Measurements from ENCODE around the gene COL4A4.
A peak's percentile ranks its signal among the peaks of the same experiment; 100 is the strongest.

The COL4A4 gene

DNA sequence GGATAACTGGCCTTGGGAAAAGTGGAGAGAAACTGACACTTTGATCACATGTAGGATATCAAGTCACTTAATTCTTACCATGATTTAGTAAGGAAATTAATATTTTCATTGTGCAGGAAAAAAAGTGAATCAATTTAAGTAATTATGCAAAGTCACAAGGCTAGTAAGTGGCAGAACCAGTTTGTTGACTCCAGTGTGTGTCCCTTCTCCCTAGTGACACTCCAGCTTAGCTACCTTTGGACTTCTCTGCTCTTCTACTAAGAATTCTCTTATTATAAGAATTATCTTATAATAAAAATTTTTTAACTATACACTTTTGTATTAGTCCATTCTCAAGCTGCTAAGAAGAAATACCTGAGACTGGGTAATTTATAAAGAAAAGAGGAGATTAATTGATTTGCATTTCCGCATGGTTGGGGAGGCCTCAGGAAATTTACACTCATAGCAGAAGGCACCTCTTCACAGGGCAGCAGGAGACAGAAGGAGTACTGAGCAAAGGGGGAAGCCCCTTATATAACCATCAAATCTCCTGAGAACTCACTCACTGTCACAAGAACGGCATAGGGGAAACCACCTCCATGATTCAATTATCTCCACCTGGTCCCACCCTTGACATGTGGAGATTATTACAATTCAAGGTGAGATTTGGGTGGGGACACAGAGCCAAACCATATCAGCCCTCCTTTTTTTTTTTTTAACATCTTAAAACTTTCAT is 13.6 kb downstream of the COL4A4 start:
- DNase-seq: no peak
- peaks cover 0 to 1% of the 10 kb centered on the region in 2 donors for H3K36me3 Mint-ChIP-seq
- H3K4me3 Mint-ChIP-seq: no peak overlapping the region
- ATAC-seq (replicated peaks): peak; percentile 50 to 56
- H3K4me1 Mint-ChIP-seq: no peaks in the 10 kb centered on the region
- H3K9me3 Mint-ChIP-seq: peaks cover 0 to 8% of the 10 kb centered on the region in 2 donors
- H3K27me3 Mint-ChIP-seq: peaks cover 4 to 18% of the 10 kb centered on the region in 2 donors
- H3K27ac Mint-ChIP-seq: no peak overlapping the region

DNA sequence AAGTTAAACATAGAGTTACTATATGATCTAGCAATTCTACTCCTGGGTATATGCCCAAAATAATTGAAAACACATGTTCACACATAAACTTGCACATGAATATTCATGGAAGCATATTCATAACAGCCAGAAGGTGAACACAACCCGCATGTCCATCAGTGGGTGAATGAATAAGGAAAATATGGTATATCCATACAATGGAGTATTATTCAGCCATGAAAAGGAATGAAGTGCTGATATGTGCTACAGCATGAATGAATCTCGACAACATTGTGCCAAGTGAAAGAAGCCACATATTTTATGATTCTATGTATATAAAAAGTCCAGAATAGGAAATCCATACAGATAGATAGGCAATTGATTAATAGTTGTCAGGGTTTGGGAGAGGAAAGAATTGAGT is 15.9 kb downstream of the COL4A4 start:
- H3K27ac Mint-ChIP-seq: no peak overlapping the region
- peaks cover 0 to 1% of the 10 kb centered on the region in 2 donors for H3K36me3 Mint-ChIP-seq
- DNase-seq (no peak), ATAC-seq (replicated peaks) (no peak)
- peaks cover 0 to 8% of the 10 kb centered on the region in 2 donors for H3K9me3 Mint-ChIP-seq
- H3K4me1 Mint-ChIP-seq: no peaks in the 10 kb centered on the region
- peaks cover 4 to 16% of the 10 kb centered on the region in 2 donors for H3K27me3 Mint-ChIP-seq
- H3K4me3 Mint-ChIP-seq: no peak overlapping the region

DNA sequence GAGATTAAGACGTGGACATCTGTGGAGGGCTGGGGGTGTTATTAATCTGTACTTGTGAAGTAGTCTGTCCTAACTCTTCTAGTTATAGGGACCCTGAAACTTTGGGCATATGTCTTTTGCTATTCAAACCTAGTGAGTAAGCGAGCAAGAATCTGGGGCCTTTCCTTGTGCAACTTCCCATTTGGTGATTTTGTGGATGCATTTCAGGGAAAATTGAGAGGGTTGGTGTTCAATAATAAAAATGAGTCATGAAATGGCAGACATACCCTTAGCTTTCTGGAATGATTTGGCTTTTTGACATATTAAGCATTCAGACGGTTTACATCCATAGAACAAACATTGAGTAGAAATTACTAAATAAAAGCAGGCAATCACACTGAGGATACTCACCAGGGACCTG is 17.0 kb downstream of the COL4A4 start:
- ATAC-seq (replicated peaks): no peak
- H3K9me3 Mint-ChIP-seq: peaks cover 0 to 8% of the 10 kb centered on the region in 2 donors
- no peaks in the 10 kb centered on the region for H3K4me1 Mint-ChIP-seq

DNA sequence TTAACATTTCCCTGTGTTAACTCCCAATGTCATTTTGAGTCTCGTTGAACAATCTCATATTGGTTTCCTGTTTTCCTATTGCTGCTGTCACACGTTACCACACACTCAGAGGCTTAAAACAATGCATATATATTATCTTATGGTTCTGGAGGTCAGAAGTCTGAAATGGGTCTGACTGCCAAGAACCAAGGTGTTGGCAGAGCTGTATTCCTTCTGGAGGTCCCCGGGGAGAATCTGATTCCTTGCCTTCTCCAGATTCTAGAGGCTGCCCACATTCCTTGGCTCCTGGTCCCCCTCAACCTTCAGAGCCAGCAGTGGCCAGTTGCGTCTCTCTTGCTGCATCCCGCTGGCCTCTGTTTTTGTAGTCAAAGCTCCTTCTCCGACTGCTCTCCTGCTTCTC is 17.5 kb downstream of the COL4A4 start:
- no peak overlapping the region for H3K27ac Mint-ChIP-seq
- H3K27me3 Mint-ChIP-seq: peaks cover 4 to 16% of the 10 kb centered on the region in 2 donors
- ATAC-seq (replicated peaks): no peak
- H3K4me1 Mint-ChIP-seq: no peaks in the 10 kb centered on the region
- no peak for DNase-seq
- no peaks in the 10 kb centered on the region for H3K36me3 Mint-ChIP-seq
- no peak overlapping the region for H3K4me3 Mint-ChIP-seq
- H3K9me3 Mint-ChIP-seq: peaks cover 0 to 8% of the 10 kb centered on the region in 2 donors

More for the DNA sequence above, 17.0 kb downstream of the COL4A4 start:
- Mint-ChIP-seq H3K4me3 (no peak overlapping the region), H3K36me3 (no peaks in the 10 kb centered on the region), H3K27ac (no peak overlapping the region), H3K27me3 (peaks cover 4 to 16% of the 10 kb centered on the region in 2 donors)
- no peak for DNase-seq

DNA sequence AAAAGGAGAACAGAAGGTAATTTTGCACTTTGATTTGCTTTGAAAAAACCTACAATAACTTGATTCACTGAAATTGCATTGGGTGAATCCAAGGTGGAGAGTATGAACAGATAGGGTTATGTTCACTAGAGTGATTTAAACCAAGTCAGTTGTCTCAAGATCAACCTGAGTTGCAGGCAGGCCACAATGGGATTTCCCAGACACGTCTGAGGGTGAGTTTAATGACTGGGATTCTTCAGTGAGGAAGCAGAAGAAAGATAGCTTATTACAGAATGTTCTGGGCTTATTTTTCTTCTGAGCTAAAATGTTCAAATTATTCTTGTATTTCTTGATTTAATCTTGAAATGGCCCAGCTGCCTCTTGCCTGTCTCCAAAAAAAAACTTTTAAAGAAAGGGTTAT is 20.1 kb downstream of the COL4A4 start:
- no peak for DNase-seq
- no peak for ATAC-seq (replicated peaks)
- no peak overlapping the region for H3K4me3 Mint-ChIP-seq
- no peaks in the 10 kb centered on the region for H3K4me1 Mint-ChIP-seq
- H3K27me3 Mint-ChIP-seq: peaks cover 7 to 16% of the 10 kb centered on the region in 2 donors
- no peak overlapping the region for H3K27ac Mint-ChIP-seq
- H3K36me3 Mint-ChIP-seq: no peaks in the 10 kb centered on the region
- H3K9me3 Mint-ChIP-seq: peaks cover 0 to 4% of the 10 kb centered on the region in 2 donors

DNA sequence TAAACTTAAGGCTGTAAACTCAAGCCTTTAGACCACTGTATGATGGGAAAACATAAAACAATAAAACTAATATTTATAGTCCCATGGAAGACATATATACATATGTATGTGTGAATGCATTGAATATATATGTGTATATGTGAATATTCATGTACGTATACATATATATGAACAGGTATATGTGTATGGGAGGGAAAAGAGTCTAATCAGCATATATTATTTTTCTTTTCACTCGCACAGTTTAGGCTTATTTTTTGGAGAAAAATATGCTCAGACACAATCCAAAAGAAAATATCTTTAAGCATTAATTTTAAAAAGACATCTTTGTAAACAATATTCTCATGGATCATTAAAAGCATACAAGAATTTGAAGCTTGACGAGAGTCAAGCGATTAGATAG is 22.7 kb downstream of the COL4A4 start:
- no peak overlapping the region for H3K4me3 Mint-ChIP-seq
- no peaks in the 10 kb centered on the region for H3K36me3 Mint-ChIP-seq
- H3K27me3 Mint-ChIP-seq: peaks cover 11 to 13% of the 10 kb centered on the region in 2 donors
- ATAC-seq (replicated peaks): no peak
- DNase-seq: no peak
- no peak overlapping the region for H3K27ac Mint-ChIP-seq
- H3K9me3 Mint-ChIP-seq: no peaks in the 10 kb centered on the region
- no peaks in the 10 kb centered on the region for H3K4me1 Mint-ChIP-seq

DNA sequence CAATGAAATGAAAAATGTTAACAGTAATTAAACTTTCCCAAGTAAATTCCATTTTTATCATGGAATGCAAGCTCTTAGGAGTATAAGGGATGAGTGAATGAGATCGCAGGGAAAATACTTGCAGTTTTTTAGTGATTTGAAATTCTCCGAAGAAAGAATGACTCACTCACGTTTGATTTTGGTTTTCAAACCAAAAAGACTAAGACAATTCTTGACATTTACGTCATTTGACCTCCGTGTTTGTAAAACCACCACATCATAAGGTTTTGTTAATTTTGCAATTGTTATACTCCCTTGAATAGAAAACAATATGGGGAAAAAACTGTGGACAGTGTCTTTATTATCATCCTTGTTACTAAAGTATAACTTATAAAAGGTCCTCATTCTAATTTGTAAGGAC is 29.4 kb downstream of the COL4A4 start:
- DNase-seq (no peak), ATAC-seq (replicated peaks) (no peak)
- Mint-ChIP-seq H3K27ac (no peak overlapping the region), H3K4me3 (no peak overlapping the region), H3K4me1 (no peaks in the 10 kb centered on the region), H3K27me3 (peaks cover 13 to 20% of the 10 kb centered on the region in 2 donors), H3K9me3 (no peaks in the 10 kb centered on the region), H3K36me3 (no peaks in the 10 kb centered on the region)

DNA sequence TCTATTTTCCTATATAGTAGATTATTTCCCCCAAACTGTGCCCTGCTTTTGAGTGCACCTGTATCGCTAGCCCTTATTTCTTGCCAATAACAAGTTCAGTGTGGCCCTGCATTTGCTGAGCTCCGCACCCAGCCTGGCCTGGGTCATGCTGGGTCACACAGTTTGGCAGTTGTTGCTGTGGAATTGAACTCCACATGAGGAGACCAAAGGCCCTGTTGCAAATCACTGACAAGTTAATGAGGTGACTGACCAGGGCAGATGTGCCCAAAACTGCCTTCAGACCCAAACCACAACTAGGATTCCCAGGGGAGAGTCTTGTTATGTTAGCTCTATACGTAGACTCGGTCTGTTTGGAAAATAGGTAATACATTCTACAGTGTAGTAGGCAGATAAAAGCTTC is 31.0 kb downstream of the COL4A4 start:
- no peak for DNase-seq
- H3K27me3 Mint-ChIP-seq: peaks cover 16 to 22% of the 10 kb centered on the region in 2 donors
- ATAC-seq (replicated peaks): no peak
- no peak overlapping the region for H3K4me3 Mint-ChIP-seq
- no peaks in the 10 kb centered on the region for H3K4me1 Mint-ChIP-seq
- no peaks in the 10 kb centered on the region for H3K9me3 Mint-ChIP-seq
- no peaks in the 10 kb centered on the region for H3K36me3 Mint-ChIP-seq
- no peak overlapping the region for H3K27ac Mint-ChIP-seq

DNA sequence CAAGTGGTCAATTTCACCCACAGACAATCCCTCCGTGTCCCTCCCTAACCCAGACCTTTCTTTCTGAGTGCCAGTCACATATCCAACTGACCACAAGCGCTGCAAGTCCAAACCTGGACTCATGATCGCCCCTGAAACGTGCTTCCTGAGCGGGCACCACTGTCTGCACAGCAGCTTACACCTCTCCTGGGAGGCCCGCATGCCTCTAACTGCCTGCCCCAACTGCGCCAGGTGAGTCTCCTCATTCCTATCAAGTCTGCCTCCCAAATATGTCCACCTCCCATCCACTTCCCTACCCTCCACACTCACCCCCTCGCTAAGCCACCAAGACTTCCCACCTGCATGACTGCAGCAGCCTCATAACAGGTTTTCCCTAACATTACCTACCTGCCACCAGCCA is 33.4 kb downstream of the COL4A4 start:
- no peak for DNase-seq
- H3K27ac Mint-ChIP-seq: no peak overlapping the region
- H3K4me3 Mint-ChIP-seq: no peak overlapping the region

DNA sequence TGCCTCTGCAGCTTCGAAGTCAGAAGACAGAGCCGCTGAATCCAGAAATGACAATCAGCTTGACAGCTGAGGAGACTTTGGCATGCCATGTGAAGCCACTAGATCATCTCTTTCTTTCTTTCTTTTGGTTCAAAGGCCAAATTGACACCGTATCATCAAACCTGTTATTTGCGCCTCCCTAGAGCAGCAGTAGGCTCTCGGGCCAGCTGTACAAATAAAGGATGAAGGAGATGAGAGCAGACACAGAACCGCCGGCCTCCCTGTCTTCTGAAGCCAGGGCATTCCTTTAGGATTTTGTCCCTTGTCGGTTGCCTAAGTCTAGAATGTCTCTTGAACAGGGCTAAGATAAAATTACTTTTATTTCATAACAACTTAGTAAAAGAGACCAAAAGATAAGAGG is 36.8 kb downstream of the COL4A4 start:
- DNase-seq (no peak), ATAC-seq (replicated peaks) (no peak)
- peaks cover 19 to 23% of the 10 kb centered on the region in 2 donors for H3K27me3 Mint-ChIP-seq
- H3K4me1 Mint-ChIP-seq: no peaks in the 10 kb centered on the region
- no peaks in the 10 kb centered on the region for H3K36me3 Mint-ChIP-seq
- H3K27ac Mint-ChIP-seq: no peak overlapping the region
- H3K4me3 Mint-ChIP-seq: no peak overlapping the region
- H3K9me3 Mint-ChIP-seq: no peaks in the 10 kb centered on the region

More for the DNA sequence above, 33.4 kb downstream of the COL4A4 start:
- peaks cover 17 to 20% of the 10 kb centered on the region in 2 donors for H3K27me3 Mint-ChIP-seq
- H3K9me3 Mint-ChIP-seq: no peaks in the 10 kb centered on the region
- no peaks in the 10 kb centered on the region for H3K4me1 Mint-ChIP-seq
- H3K36me3 Mint-ChIP-seq: no peaks in the 10 kb centered on the region
- no peak for ATAC-seq (replicated peaks)

DNA sequence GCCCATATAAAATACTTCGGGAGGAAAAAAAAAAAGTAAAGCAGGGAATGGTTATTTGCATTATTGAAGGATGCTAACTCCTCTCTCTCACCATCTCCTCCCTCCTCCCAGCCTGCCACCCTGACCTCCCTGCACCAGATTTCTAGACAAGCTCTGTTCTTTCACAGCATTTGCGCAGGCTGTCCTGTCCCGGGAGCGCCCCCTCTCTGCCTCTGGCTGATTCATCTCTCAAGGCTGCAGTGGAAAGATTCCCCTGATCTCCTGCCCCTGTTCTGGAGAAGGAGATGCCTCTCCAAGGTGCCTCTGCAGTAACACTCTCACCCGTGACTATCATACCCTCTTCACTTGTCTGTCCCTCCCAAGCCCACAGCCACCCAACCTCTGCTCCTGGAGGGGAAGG is 38.5 kb downstream of the COL4A4 start:
- no peaks in the 10 kb centered on the region for H3K9me3 Mint-ChIP-seq
- peaks cover 13 to 18% of the 10 kb centered on the region in 2 donors for H3K27me3 Mint-ChIP-seq
- no peaks in the 10 kb centered on the region for H3K4me1 Mint-ChIP-seq
- no peak overlapping the region for H3K27ac Mint-ChIP-seq
- no peak for DNase-seq
- no peak overlapping the region for H3K4me3 Mint-ChIP-seq
- no peak for ATAC-seq (replicated peaks)
- H3K36me3 Mint-ChIP-seq: no peaks in the 10 kb centered on the region

DNA sequence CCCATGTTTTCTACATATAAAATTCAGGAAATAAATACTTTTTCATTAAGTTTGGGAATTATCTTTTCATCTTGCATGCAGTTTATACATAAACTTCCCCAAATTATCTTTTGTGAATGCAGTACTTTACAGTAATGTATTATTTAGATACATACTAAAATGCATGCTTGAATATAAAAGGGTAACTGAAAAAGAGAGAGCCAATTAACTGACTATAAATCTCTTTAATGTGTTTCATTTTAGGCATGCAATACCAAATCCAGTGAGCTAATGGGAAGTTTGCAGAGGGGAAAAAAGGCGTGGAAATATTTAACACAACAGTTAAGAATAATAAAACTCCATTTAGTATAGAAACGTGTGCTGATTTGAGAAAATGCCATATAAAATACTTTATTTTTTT is 39.2 kb downstream of the COL4A4 start:
- DNase-seq: no peak
- H3K4me1 Mint-ChIP-seq: no peaks in the 10 kb centered on the region
- no peak for ATAC-seq (replicated peaks)

DNA sequence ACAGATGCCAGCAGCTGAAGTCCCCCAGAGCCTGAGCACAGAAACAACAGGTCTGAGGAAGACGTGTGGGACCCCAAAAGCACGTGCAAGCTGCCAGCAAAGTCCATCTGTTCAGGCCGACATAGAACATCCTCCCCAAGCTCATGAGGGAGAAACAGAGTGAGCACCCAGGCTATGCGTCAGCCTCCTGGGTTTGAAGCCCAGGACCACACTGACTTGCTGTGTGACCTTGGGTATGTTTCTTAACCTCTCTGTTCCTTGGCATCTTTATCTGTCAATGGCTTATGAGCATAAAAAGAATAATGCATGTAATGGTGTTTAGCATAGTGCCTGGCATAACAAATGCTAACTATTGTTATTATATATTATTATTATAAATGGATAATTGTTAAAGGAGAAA is 40.3 kb downstream of the COL4A4 start:
- peaks cover 10 to 11% of the 10 kb centered on the region in 2 donors for H3K27me3 Mint-ChIP-seq
- no peaks in the 10 kb centered on the region for H3K4me1 Mint-ChIP-seq
- H3K27ac Mint-ChIP-seq: no peak overlapping the region
- H3K4me3 Mint-ChIP-seq: no peak overlapping the region
- ATAC-seq (replicated peaks): no peak
- H3K36me3 Mint-ChIP-seq: no peaks in the 10 kb centered on the region
- DNase-seq: no peak
- H3K9me3 Mint-ChIP-seq: no peaks in the 10 kb centered on the region

More for the DNA sequence above, 39.2 kb downstream of the COL4A4 start:
- Mint-ChIP-seq H3K27me3 (peaks cover 11 to 15% of the 10 kb centered on the region in 2 donors), H3K36me3 (no peaks in the 10 kb centered on the region), H3K4me3 (no peak overlapping the region), H3K9me3 (no peaks in the 10 kb centered on the region), H3K27ac (no peak overlapping the region)

DNA sequence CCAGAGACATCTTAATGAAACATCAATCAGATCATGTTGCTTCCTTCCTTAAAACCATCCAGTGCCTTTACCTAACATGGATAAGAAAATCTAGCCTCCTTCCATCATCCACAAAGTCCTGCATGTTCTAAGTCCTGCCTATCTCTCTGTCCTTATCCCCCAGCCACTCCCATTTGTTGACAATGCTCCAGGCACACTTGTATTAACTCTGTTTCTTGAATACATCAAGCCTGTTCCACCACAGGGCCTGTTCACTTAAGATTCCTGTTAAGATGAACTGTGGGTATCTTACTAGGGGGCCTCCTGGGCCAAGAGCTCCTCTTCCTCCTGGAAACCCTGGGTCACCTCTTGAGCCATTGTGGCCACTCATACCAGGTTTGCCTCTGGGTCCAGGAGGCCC is 45.7 kb downstream of the COL4A4 start:
- Mint-ChIP-seq H3K9me3 (no peaks in the 10 kb centered on the region), H3K27me3 (peaks cover 0 to 15% of the 10 kb centered on the region in 2 donors), H3K4me1 (no peaks in the 10 kb centered on the region), H3K36me3 (no peaks in the 10 kb centered on the region), H3K4me3 (no peak overlapping the region), H3K27ac (no peak overlapping the region)
- ATAC-seq (replicated peaks): no peak
- no peak for DNase-seq

DNA sequence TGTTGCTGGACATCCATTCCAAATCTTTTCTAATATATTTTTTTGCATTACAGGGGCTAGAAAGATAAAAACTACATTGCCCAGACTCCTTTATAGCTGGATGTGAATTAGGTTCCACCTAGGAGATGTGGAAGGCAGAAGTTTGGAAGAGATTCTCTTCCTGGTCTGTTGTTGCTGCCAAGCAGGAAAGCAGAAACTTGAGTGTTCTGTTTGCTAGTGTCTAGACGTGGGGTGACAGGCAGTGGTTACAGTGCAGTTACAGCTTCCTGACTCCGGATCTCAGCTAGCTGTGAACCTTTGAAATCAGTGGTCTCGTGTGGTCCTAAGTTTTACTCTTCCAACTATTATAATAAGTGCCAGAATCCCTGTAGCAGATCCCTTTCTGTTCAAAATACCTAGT is 46.2 kb downstream of the COL4A4 start:
- Mint-ChIP-seq H3K27ac (no peak overlapping the region), H3K4me3 (no peak overlapping the region), H3K4me1 (no peaks in the 10 kb centered on the region), H3K9me3 (no peaks in the 10 kb centered on the region), H3K36me3 (no peaks in the 10 kb centered on the region), H3K27me3 (peaks cover 0 to 15% of the 10 kb centered on the region in 2 donors)
- ATAC-seq (replicated peaks) (no peak), DNase-seq (no peak)
